Measurements from ENCODE around the gene POSTN.
A peak's percentile ranks its signal among the peaks of the same experiment; 100 is the strongest.
"Not testable (repeated sequence)": the region's sequence is repeated elsewhere in the genome, so short reads cannot be mapped to it uniquely, and the experiment has no call there.

The POSTN gene

GRCh38 chr13:37586164-37586563, 12.4 kb downstream of the POSTN start:
- TF ChIP-seq CTCF (conservative IDR thresholded peaks at IDR 0.05; ENCODE audit: low read depth, low read length) = no peak
- DNase-seq (ENCODE audit: low read depth) = no peak
- no peak overlapping the region for H3K4me3 ChIP-seq (ENCODE audit: low read depth, low read length)

- H3K4me3 ChIP-seq (ENCODE audit: low read depth, low read length) = no peak overlapping the region
- no peak for TF ChIP-seq CTCF (conservative IDR thresholded peaks at IDR 0.05; ENCODE audit: low read depth, low read length)
- DNase-seq (ENCODE audit: low read depth) = no peak
These were observed 13.0 kb downstream of the POSTN start for GRCh38 chr13:37585541-37585940.

- no peak for TF ChIP-seq CTCF (conservative IDR thresholded peaks at IDR 0.05; ENCODE audit: low read depth, low read length)
- DNase-seq (ENCODE audit: low read depth) = no peak
These were observed 22.0 kb downstream of the POSTN start for GRCh38 chr13:37576601-37577000.

GRCh38 chr13:37565425-37565824, 33.1 kb downstream of the POSTN start:
- TF ChIP-seq CTCF (conservative IDR thresholded peaks at IDR 0.05; ENCODE audit: low read depth, low read length) = no peak
- no peak for DNase-seq (ENCODE audit: low read depth)
- no peak overlapping the region for H3K4me3 ChIP-seq (ENCODE audit: low read depth, low read length)

More at GRCh38 chr13:37576601-37577000, 22.0 kb downstream of the POSTN start:
- no peak overlapping the region for H3K4me3 ChIP-seq (ENCODE audit: low read depth, low read length)

- TF ChIP-seq CTCF (conservative IDR thresholded peaks at IDR 0.05; ENCODE audit: low read depth, low read length) = no peak
- no peak for DNase-seq (ENCODE audit: low read depth)
These were observed 37.5 kb downstream of the POSTN start for GRCh38 chr13:37561031-37561430.

GRCh38 chr13:37560526-37560925, 38.0 kb downstream of the POSTN start:
- TF ChIP-seq CTCF (conservative IDR thresholded peaks at IDR 0.05; ENCODE audit: low read depth, low read length) = no peak
- H3K4me3 ChIP-seq (ENCODE audit: low read depth, low read length) = no peak overlapping the region
- no peak for DNase-seq (ENCODE audit: low read depth)

More at GRCh38 chr13:37561031-37561430, 37.5 kb downstream of the POSTN start:
- H3K4me3 ChIP-seq (ENCODE audit: low read depth, low read length) = no peak overlapping the region

- DNase-seq (ENCODE audit: low read depth) = peak; percentile 30
- H3K4me3 ChIP-seq (ENCODE audit: low read depth, low read length) = not testable (repeated sequence)
These were observed 39.8 kb downstream of the POSTN start for GRCh38 chr13:37558766-37559165.

GRCh38 chr13:37546087-37546486, 52.5 kb downstream of the POSTN start:
- no peak for TF ChIP-seq CTCF (conservative IDR thresholded peaks at IDR 0.05; ENCODE audit: low read depth, low read length)
- no peak overlapping the region for H3K4me3 ChIP-seq (ENCODE audit: low read depth, low read length)
- no peak for DNase-seq (ENCODE audit: low read depth)
